ENCODE data around the gene SLC9A3.

Gene SLC9A3

GRCh38 chr5:472656-473550 lies 51.3 kb downstream of the SLC9A3 start:
- DNase-seq = peak; percentile 94

DNA sequence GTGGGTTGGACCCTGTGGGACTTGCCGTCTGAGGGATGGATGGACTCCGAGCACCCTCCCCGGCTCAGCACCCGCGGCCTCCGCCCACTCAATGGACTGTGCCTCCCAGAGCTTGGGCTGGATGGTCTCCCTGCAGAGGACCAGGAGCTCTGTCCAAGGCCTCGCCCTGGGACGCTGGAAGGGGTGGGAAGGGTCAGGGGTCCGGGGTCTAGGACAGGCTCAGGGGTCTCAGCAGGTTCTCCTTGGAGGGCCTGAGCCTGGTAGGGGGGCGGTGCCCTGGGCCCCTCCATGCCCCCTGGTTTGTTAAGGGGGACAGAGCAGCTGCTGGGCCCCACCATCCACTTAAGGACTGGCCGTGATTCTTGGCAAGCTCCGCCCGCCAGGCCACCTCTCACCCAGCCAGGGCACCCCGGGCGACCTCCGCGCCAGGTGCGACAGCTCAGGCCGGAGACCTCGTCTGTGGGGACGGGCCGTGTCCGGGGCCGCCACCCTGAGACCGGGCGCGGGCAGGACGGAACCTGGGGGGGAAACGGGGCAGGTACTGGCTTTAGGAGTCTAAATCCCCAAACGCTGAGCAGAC lies 52.1 kb downstream of the SLC9A3 start:
- no peak for DNase-seq

DNA sequence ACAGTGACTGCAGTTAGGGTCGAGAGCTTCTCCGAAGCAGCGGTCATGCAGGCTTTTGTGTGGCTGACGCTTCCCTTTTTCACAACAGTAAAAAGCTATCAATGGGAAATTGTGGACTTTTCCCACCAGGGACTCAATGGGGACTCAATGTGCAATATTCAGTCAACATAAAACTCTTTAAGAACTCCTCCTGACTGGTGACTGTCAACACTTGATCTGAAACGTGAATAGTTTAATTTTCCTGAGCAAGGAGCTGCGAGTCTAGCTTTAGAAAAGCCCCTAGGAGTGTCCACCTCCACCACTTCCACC lies 52.5 kb downstream of the SLC9A3 start:
- DNase-seq = no peak

GRCh38 chr5:470961-471749 lies 53.1 kb downstream of the SLC9A3 start:
- peak; percentile 57 for DNase-seq

DNA sequence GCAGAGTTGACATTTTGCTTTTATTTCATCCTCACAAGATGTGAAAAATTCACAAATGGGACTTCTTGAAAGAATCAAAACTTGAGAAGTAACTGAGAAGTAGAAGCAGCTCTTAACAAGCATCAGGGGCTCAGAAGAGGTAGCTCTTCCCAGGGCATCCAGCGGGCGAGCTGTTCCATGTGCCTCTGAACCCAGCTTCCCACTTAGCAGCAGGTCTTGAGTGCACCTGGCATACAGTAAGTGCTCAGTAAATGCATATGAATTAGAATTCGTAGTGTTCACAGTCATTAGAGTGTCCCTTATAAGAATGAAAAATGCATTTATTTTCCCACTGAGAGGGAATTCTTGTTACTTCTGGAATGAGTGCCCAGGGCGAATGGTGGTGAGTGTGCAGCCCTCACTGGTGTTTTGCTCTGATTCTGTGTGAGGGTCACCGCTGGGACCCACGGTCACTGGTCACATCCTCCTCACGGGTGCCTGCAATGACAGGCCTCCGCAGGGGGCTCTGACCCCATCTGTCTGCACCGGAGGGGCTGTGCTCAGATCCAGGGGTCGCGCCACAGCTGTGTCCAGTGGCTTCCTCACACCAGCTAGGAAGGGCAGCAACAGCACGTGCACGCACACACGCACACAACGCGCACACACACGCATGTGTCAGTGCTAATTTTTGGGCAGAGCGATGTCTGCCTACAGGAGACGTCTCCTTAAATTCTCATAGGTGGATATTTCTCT lies 54.3 kb downstream of the SLC9A3 start:
- DNase-seq = no peak

DNA sequence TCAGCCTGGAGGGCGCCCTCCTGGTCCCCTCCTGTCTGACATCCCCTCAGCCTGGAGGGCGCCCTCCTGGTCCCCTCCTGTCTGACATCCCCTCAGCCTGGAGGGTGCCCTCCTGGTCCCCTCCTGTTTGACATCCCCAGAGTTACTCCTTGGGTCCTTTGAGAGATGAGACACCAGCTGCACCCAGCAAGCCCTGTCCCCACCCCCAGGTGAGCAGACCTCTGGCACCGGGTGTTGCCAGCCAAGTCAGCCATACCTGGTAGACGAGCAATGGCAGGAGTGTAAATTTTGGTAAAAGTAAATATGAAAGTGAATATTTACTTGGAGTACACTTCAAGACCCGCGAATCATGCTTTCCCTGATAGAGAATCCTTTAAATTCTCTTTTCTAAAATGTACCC lies 55.8 kb downstream of the SLC9A3 start:
- DNase-seq = no peak

DNA sequence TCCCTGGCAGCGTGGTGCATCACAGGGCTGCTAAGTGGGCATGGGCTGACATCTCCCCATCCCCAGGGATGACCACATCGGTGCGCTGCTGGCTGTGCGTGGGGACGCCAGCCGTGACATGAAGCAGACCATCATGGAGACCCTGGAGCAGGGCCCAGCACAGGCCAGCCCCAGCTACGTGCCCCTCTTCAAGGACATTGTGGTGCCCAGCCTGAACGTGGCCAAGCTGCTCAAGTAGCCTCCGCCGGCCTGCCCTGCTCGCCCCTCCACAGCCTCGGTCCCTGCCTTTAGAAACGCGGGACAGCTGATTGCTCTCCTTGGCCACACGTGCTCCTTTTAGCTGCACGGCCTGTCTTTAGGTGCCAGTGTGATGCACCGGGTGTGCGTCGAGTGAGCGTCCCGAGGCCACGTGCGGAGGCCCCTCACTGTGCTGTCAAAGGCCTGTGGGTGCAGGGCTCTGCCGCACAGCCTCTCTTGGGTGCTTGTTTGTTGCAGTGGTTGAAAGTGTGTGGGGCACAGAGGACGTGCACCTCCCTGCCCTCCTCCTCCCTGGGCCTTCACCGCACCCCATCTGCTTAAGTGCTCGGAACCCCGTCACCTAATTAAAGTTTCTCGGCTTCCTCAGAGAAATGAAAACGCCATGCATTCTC lies 57.5 kb downstream of the SLC9A3 start:
- DNase-seq = no peak

DNA sequence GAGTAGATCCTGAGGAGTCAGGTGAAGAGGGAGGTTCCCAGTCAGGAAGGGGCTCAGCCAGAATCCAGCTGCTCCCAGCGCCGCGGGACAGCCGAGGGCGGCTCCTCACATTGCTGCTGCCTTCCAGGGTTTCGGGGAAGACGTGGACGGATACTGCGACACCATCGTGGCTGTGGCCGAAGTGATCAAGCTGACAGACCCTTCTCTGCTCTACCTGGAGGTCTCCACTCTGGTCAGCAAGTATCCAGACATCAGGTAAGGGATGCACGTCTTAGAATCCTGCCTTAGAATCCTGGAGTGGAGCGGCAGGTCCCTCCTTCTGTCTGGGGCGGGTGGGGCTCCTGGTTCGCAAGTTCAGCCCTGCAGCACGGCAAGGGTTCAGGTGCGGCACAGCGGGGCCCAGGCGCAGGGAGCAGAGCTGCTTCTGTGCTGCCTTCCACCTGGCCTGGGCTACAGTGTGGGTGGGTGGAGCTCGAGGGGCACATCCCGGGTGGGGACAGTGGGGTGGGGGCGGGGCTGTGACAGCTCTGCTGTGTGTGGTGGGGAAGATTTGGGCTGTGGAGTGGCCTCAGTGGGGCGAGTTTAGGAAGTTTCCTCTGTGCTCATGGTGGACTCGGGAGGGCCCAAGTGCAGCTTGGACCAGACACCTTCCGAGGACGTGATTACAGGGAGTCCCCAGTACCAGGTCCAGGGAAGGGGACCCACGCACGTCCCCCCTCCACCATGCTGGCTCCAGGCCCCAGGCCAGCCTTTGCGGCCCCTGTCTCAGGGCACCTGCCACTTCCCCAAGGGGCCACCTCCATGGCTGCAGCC lies 58.5 kb downstream of the SLC9A3 start:
- no peak for DNase-seq

DNA sequence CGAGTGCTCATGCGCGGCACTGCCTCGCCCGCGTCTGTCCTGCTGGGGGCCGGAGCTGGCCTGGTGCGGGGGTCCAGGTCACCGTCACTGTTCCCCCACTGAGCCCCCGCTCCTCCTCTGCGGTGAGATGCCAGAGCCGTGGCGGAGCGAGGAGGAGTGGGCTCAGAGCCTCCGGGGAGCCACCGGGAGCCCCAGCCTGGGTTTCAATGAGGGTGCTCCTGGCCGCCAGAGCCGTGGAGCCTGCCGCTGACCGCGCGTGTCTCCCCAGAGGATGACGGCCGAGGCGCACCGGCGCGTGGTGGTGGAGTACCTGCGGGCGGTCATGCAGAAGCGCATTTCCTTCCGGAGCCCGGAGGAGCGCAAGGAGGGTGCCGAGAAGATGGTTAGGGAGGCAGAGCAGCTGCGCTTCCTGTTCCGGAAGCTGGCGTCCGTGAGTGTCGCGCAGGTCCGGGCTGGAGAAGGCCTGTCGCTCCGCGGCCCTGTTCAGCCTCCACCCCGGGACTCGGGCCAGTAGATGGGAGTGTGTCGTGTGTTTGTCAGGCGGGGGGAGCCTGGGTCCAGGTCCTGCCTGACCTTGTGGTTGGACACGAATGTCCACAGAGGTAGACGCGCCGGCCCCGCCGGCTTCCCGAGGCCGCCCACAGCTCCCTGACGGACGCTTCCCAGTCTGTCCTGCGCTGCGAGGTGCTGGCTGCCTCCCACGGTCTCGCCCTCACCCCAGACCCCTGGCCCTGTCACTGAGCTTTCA lies 59.2 kb downstream of the SLC9A3 start:
- no peak for DNase-seq

DNA sequence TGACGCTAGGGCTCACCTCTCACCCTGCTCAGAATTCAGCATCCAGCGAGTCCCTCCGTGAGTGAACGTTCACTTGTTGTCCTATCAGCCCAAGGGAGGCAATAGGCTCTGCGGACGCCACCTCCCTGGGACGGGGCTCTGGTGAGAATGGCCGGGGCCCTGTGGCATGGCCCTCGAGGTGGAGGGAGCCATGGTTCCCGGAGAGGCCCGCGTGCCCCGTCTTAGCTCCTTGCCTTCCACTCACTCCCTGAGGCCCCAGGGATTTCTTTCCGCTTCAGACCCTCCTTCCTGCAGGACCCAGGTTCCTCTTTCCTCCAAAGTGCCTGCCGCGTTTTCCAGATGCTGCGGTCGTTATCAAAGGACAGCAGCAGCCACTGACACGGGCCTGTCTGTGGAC lies 59.8 kb downstream of the SLC9A3 start:
- DNase-seq = no peak

DNA sequence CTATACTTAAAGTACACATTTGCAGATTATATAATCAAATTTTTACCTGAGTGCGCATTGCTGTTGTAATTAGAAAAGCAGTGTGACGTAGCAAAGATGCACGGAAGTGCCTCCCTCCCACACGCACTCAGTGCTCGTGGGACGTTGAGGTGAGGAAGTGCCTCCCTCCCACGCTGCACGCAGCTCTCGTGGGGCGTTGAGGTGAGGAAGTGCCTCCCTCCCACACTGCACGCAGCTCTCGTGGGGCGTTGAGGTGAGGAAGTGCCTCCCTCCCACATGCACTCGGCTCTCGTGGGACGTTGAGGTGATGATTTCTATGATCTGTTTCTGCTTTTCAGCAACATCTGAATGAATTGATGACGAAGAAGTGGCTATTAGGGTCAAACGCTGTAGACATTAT lies 60.3 kb downstream of the SLC9A3 start:
- DNase-seq = no peak

GRCh38 chr5:463301-463700 lies 60.9 kb downstream of the SLC9A3 start:
- DNase-seq = no peak

- no peak for DNase-seq
Observed at GRCh38 chr5:462051-462481, 62.2 kb downstream of the SLC9A3 start.

GRCh38 chr5:460273-460625 lies 64.0 kb downstream of the SLC9A3 start:
- no peak for DNase-seq

GRCh38 chr5:459562-460272 lies 64.5 kb downstream of the SLC9A3 start:
- DNase-seq = no peak

DNA sequence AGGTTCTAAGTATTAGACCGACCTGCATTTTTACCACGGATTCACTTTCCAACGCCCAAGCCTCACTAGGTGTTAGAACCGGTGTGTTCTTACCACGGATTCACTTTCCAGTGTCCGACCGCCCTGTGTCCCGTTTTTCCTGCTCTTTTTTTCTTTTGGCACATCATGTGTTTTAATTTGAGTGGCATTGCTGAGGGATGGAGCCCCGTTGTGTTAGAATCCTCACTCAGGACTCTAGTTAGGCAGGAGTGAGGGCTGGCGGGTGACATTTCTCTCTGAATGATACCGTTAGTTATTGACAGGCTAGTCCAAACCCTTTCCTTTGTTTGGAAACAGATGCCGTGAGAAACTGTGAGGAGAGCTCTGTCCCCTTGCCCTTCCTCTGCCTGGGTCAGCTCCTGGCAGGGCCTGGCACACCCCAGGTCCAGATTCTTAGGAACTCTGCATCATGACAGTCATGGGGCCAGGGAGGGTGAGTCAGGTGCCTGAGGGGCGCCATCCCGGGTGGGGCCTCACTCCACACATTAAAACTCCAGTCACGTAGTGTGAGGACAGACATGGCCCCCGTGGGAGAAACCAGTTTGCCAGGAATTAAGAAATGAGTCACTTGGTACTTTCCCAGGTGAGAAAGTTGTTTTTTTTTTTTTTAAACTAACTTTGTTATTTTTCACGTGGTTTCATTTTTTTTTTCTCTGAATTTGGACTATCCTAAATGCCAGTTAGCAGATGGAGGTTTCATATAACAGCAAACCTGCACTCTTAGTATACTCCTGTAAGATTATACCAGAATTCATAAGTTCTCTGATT lies 65.5 kb downstream of the SLC9A3 start:
- no peak for DNase-seq

GRCh38 chr5:457195-457961 lies 66.9 kb downstream of the SLC9A3 start:
- DNase-seq = no peak

DNA sequence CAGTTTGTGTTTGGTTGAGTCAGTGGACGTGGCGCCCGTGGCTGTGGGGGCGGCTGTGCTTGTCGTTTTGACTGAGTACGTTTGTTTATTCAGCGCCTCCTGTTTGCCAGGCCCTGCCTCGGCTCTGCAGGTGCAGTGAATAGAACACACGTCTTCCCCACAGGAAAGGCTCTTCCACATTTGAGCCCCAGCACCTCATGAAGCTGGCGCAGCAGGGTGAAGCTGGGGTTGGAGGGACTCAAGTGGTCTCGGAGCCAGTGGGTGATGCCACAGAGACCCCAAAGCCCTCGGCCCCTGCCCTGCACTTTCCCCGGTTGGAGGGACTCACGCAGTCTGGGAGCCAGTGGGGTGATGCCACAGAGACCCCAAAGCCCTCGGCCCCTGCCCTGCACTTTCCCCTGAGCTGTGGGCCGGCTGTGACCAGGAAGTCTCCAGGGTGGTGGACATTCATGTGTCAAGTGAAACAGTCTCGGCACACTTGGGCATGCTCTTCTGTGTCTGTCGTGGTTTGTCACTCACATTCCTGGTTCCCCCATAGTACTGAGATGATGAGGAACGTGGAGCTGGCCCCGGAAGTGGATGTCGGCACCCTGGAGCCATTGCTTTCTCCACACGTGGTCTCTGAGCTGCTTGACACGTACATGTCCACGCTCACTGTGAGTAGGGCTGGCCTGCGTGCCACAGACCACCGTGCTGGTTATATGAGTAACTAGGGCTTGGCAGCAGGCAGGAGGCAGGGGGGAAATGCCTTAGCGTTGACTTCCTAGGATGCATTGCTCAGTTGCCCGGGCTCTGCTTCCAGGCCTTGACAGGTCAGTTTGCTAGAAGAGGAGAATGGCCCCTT lies 67.7 kb downstream of the SLC9A3 start:
- no peak for DNase-seq

Data from NCI-H510A (cell line).